Activated T-cell treated with anti-CD3 and anti-CD28 coated beads, Interleukin-2, amount 50 U/mL, for 4 hours (primary cell): ENCODE data around the gene ERCC6L. TPM values are rescaled to one million over a fixed set of nuclear protein-coding genes. Genes with fewer than 3 reads are reported as not detected.

Experiments used
- ATAC-seq, 2 donors: fragments of 200-7000 bp; cut with Tn5 transposase; one replicate each; pipeline ENCODE4 v1.10.0; 2021
- DNase-seq: peaks from one replicate; pipeline ENCODE4 v3.0.0-alpha.2; 2020
- H3K27me3 Mint-ChIP-seq: one replicate; pipeline ENCODE4 v1.8.0; 2021; ENCODE audit warnings: low read depth, mixed read lengths
- H3K36me3 Mint-ChIP-seq: one replicate; pipeline ENCODE4 v1.8.0; 2022; ENCODE audit warnings: mixed read lengths; ENCODE audit not compliant: insufficient read depth
- H3K4me1 Mint-ChIP-seq: one replicate; pipeline ENCODE4 v1.8.0; 2021; ENCODE audit warnings: low read depth, mixed read lengths
- H3K4me3 Mint-ChIP-seq: one replicate; pipeline ENCODE4 v1.8.0; 2021; ENCODE audit warnings: mild to moderate bottlenecking, moderate library complexity, mixed read lengths
- H3K9me3 Mint-ChIP-seq: one replicate; pipeline ENCODE4 v1.8.0; 2021; ENCODE audit warnings: mixed read lengths
- total RNA-seq, 3 donors: library from RNA; stranded (reverse); gene quantifications; one replicate each; pipeline ENCODE4 v1.2.1, GENCODE V29; 2021

Gene ERCC6L
- total RNA-seq, 3 donors from 2014 or later, result 2.9 to 4.7 (median 4.3) TPM

DNA sequence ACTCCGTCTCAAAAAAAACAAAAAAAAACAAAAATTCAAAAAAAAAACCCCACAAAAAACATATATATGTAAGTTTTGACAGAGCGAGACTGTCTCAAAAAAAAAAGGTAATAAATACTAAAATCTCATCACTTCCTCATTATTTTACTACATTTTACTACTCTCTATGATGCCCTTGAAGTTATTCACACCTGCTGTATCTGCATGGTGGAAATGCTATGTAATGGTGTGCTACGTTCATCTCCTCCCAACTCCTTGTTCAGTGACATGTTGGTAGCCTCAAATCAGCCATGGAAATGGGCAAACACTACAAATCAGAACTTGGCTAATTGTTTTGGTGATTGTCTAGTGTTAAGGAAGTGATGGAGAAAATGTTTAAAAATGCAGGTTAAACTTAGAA is 26.4 kb upstream of the ERCC6L start:
- Mint-ChIP-seq H3K9me3 (no peaks in the 10 kb centered on the region), H3K36me3 (peaks cover 11% of the 10 kb centered on the region), H3K4me1 (peaks cover 7% of the 10 kb centered on the region), H3K4me3 (no peak overlapping the region), H3K27me3 (no peaks in the 10 kb centered on the region)
- ATAC-seq, result no peak
- DNase-seq, result no peak

- ATAC-seq (no peak), DNase-seq (no peak)
- Mint-ChIP-seq H3K36me3 (no peaks in the 10 kb centered on the region), H3K4me1 (no peaks in the 10 kb centered on the region), H3K9me3 (no peaks in the 10 kb centered on the region), H3K27me3 (no peaks in the 10 kb centered on the region), H3K4me3 (no peak overlapping the region)
Observed at GRCh38 chrX:72262077-72262476, 23.2 kb upstream of the ERCC6L start.

GRCh38 chrX:72260448-72260847 is 21.6 kb upstream of the ERCC6L start:
- no peaks in the 10 kb centered on the region for H3K9me3 Mint-ChIP-seq
- H3K4me1 Mint-ChIP-seq, result peaks cover 1% of the 10 kb centered on the region
- peaks cover 2% of the 10 kb centered on the region for H3K27me3 Mint-ChIP-seq
- no peak for ATAC-seq
- H3K4me3 Mint-ChIP-seq, result no peak overlapping the region
- DNase-seq, result no peak
- H3K36me3 Mint-ChIP-seq, result no peaks in the 10 kb centered on the region

DNA sequence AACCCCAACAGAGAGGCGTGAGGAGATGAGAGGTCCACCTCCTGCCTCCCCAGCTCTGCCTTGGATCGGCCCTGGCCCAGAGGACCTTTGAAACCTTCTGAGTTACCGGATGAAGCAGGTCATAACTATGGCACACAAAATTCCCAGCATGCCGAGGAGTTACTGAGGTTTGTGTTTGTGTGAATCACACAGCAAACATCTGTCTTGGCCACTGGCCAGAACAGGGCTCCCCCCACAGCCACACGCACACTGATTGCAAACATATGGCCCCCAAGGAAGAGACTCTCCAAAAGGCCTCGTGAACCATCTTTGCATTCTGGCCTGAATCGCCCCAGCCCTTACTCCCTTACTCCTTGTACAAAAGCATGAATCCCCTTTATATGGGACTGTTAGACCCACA is 19.3 kb upstream of the ERCC6L start:
- no peaks in the 10 kb centered on the region for H3K36me3 Mint-ChIP-seq
- peaks cover 14% of the 10 kb centered on the region for H3K27me3 Mint-ChIP-seq

DNA sequence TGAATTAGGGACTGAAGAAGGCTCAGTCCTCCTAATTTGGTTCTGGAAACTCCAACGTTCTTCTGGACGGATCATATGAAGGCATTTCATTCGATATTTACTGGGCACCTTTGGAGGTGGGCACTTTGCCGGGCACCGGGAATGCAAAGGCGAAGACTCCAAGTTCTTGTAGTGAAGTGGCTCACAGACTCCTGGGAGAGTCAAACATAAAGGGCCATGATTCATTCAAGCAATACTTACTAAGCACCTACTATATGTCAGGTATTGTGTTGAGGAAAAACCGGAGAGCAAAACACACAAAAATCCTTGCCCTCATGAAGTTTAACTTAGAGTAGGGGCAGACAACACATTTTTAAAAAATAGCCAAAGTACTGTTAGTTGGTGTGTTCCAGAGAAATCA is 17.0 kb upstream of the ERCC6L start:
- no peaks in the 10 kb centered on the region for H3K36me3 Mint-ChIP-seq
- H3K9me3 Mint-ChIP-seq, result no peaks in the 10 kb centered on the region
- no peak for ATAC-seq
- DNase-seq, result no peak
- no peak overlapping the region for H3K4me3 Mint-ChIP-seq
- H3K4me1 Mint-ChIP-seq, result peaks cover 2% of the 10 kb centered on the region
- peaks cover 20% of the 10 kb centered on the region for H3K27me3 Mint-ChIP-seq

More for the DNA sequence above, 19.3 kb upstream of the ERCC6L start:
- DNase-seq, result no peak
- no peak overlapping the region for H3K4me3 Mint-ChIP-seq
- no peak for ATAC-seq
- H3K4me1 Mint-ChIP-seq, result peaks cover 2% of the 10 kb centered on the region
- no peaks in the 10 kb centered on the region for H3K9me3 Mint-ChIP-seq

DNA sequence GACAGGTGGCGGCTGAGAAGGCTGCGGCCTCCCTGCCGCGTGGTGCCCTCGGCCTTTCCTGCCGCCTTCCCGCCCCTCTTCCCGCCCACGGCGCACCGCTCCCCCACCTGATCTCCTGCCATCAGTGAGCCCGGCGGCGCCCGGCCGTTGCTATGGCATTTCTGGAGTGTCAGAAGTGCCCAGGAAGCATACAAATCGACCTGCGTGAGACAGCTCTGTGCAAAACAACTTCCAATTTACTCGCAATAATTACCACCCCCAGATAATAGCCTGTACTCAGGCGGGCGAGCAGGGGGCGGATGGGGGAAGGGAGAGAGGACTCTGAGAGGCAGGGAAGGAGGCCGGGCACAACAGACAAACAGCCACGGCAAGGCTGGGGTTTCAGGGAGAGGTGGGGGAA is 16.6 kb upstream of the ERCC6L start:
- no peaks in the 10 kb centered on the region for H3K36me3 Mint-ChIP-seq
- no peaks in the 10 kb centered on the region for H3K9me3 Mint-ChIP-seq
- no peak for ATAC-seq
- DNase-seq, result no peak
- peaks cover 20% of the 10 kb centered on the region for H3K27me3 Mint-ChIP-seq
- no peak overlapping the region for H3K4me3 Mint-ChIP-seq
- peaks cover 2% of the 10 kb centered on the region for H3K4me1 Mint-ChIP-seq

- peaks cover 2% of the 10 kb centered on the region for H3K4me1 Mint-ChIP-seq
- DNase-seq, result no peak
- no peaks in the 10 kb centered on the region for H3K9me3 Mint-ChIP-seq
- H3K4me3 Mint-ChIP-seq, result no peak overlapping the region
- peaks cover 20% of the 10 kb centered on the region for H3K27me3 Mint-ChIP-seq
- ATAC-seq, result no peak
- no peaks in the 10 kb centered on the region for H3K36me3 Mint-ChIP-seq
Observed at GRCh38 chrX:72254816-72255215, 16.0 kb upstream of the ERCC6L start.

- peaks cover 20% of the 10 kb centered on the region for H3K27me3 Mint-ChIP-seq
Observed at GRCh38 chrX:72253686-72254085, 14.9 kb upstream of the ERCC6L start.

DNA sequence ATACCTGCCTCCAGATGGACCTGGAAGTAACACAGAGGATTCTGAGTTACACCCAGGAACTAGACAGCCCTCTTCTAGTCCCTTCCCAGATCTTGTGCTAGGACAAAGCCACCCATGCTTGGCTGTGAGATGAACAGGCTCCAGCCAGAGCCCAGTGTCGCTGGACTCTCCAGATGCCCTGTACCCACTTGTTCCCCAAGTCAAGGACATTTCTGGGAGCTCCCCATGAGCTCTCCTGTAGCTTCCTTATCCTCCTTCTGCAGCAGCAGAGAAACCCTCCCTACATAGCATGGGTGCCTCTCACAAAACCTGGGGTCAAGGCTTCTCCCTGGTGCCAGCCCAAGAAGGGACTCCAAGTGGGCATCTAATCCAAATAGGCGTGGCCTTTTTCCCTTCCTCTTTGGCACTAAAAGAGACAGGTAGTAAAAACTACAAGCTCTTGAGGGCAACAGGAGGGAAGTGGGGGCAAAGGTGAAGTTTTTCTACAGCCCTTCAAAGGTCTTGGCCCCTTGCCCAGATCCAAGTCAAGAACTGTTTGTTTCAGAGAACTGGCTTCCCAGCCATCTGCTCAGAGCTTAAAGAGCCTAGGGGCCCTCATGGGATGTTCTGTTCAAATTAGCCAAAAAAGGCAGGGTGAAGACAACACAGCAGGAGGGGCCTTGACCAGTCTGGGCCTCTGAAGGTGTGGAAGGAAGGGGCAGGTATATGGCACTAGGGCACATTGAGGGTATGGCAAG is 8.5 kb upstream of the ERCC6L start:
- no peak for ATAC-seq
- Mint-ChIP-seq H3K36me3 (no peaks in the 10 kb centered on the region), H3K27me3 (no peaks in the 10 kb centered on the region), H3K9me3 (no peaks in the 10 kb centered on the region), H3K4me1 (no peaks in the 10 kb centered on the region), H3K4me3 (no peak overlapping the region)
- no peak for DNase-seq

More at GRCh38 chrX:72253686-72254085, 14.9 kb upstream of the ERCC6L start:
- Mint-ChIP-seq H3K36me3 (no peaks in the 10 kb centered on the region), H3K4me1 (peaks cover 2% of the 10 kb centered on the region), H3K4me3 (no peak overlapping the region), H3K9me3 (no peaks in the 10 kb centered on the region)
- ATAC-seq (no peak), DNase-seq (no peak)

DNA sequence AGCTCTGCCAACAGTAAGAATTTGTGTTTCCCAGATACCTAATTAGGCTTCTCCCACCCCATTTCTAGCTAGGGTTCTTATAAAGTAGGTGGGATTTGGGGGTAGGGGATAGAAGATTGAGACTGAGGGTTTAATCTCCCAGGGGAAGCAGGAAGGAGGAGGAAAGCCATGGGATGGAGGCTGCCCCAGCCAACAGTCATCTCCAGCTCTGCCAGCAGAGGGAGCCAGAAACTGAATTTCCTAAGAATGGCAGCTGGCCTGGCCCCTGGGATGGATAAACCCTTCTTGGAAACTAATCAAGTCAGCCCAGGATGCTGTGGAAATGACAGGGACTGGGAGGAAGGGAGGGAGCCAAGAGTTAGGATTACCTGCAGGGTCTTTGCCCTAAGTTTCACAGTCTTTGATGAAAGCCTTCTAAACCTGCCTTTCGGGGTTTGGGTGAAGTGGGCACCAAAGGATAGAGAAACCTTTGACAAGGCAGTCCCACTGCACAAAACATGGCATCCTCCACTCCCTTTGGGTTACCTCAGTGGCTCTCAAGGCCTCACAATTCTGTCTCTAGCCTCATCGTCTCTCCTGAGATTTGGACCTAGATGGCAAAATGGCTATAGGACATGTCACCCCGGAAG is 6.7 kb upstream of the ERCC6L start:
- ATAC-seq, result peak; percentile 34 to 61
- peak; percentile 47 for DNase-seq
- H3K27me3 Mint-ChIP-seq, result no peaks in the 10 kb centered on the region
- no peaks in the 10 kb centered on the region for H3K9me3 Mint-ChIP-seq
- no peak overlapping the region for H3K4me3 Mint-ChIP-seq
- no peaks in the 10 kb centered on the region for H3K4me1 Mint-ChIP-seq
- H3K36me3 Mint-ChIP-seq, result no peaks in the 10 kb centered on the region

DNA sequence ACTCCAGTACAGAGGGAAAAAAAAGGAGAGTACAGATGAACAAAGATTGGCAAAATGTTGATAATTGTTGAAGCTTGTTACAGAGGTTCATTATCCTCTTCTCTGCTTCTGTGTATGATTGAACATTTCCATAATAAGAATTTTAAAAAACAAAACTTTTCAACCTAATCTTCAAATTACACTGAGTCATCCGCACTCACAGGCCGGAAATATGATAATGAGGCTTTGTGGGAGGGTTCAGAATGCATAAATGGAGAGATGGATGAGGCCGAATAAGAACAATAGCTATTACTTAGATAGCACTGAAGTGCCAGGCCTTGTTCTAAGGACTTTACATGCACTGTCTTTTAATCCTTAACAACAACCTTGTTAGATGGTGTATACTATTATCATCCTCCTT is 4.6 kb upstream of the ERCC6L start:
- ATAC-seq (no peak), DNase-seq (no peak)
- Mint-ChIP-seq H3K27me3 (no peaks in the 10 kb centered on the region), H3K9me3 (no peaks in the 10 kb centered on the region), H3K4me1 (peaks cover 2% of the 10 kb centered on the region), H3K36me3 (no peaks in the 10 kb centered on the region), H3K4me3 (no peak overlapping the region)

DNA sequence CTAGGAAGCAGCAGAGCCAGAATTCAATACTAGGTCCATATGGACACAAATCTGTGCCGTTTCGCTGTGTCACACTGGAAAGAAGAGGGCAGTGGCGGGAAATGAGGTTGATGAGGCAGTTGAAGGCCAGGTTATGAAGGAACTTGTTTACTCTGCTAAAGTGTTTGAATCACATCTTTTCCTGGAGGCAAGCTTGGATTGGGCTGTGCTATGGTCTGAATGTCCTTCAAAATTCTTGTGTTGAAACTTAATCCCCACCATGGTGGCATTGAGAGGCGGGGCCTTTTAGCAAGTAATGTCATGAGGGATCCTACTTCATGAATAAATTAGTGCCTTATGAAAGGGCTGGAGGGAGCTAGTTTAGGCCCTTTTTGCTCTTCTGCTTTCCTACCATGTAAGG is 2.1 kb upstream of the ERCC6L start:
- H3K4me3 Mint-ChIP-seq, result no peak overlapping the region
- ATAC-seq (no peak), DNase-seq (no peak)
- no peaks in the 10 kb centered on the region for H3K36me3 Mint-ChIP-seq
- no peaks in the 10 kb centered on the region for H3K27me3 Mint-ChIP-seq
- H3K9me3 Mint-ChIP-seq, result no peaks in the 10 kb centered on the region
- peaks cover 3% of the 10 kb centered on the region for H3K4me1 Mint-ChIP-seq

DNA sequence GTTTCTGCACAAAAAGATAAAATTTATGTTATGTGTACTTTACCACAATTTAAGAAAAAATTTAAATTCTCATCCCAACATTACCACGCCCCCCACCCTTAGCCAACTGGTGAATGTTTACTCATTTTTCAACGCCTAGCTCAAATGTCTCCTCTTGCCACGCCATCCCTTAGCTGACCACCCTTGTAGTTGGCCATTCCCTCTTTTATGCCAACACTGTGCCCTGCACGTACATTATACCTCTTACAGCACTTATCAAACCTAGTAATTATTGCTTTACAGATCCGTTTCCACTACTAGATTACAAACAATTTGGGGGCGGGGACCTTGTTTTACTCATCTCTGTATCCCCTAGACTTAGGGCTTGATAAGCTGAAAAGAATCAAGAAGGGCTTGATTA is 644 bp downstream of the ERCC6L start:
- no peak for ATAC-seq
- peak overlapping the region; percentile 72 for H3K4me3 Mint-ChIP-seq
- no peaks in the 10 kb centered on the region for H3K27me3 Mint-ChIP-seq
- no peak for DNase-seq
- peaks cover 3% of the 10 kb centered on the region for H3K4me1 Mint-ChIP-seq
- no peaks in the 10 kb centered on the region for H3K9me3 Mint-ChIP-seq
- H3K36me3 Mint-ChIP-seq, result no peaks in the 10 kb centered on the region

DNA sequence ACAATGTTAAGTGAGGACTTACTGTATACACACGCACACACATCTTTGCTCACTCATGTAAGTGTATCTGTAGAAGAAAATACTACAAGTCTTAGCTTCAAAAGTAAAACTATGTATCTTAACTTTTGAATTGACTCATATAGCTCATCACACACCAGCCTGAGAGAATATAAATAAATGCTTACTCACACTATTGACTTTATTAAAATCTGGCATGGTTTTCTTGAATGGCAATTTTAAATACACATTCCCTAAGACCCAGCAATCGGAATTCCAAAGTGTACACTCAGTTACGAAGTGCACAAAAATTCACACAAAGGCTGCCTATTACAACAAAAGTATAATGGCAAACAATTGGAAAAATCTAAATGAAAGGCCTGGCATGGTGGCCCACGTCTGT is 2.0 kb downstream of the ERCC6L start:
- Mint-ChIP-seq H3K36me3 (no peaks in the 10 kb centered on the region), H3K4me3 (no peak overlapping the region), H3K4me1 (peaks cover 3% of the 10 kb centered on the region), H3K9me3 (no peaks in the 10 kb centered on the region), H3K27me3 (no peaks in the 10 kb centered on the region)
- ATAC-seq (no peak), DNase-seq (no peak)

DNA sequence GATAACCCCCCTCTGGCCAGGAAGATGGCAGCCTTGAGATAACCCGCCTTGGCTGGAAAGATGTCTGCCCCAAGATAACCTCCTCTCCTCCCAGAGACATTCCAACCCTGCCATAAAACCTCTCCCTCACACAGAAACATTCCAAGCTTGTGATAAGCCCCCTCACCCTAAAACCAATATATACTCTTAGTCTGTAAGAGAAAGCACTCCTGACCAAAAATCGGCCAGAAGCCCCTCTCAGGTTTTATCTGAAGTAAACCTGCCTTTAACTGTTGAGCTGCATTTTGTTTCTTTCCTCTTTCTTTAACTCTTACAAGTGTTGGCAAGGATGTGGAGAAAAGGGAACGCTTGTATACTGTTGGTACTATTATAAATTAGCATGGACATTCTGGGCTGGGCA is 8.5 kb downstream of the ERCC6L start:
- DNase-seq, result no peak
- no peak for ATAC-seq
- Mint-ChIP-seq H3K27me3 (no peaks in the 10 kb centered on the region), H3K36me3 (peaks cover 5% of the 10 kb centered on the region), H3K4me3 (no peak overlapping the region), H3K4me1 (no peaks in the 10 kb centered on the region), H3K9me3 (no peaks in the 10 kb centered on the region)
